IMR-90 (cell line): ENCODE data around the gene TIE1. TPM values are rescaled to one million over a fixed set of nuclear protein-coding genes. Genes with fewer than 3 reads are reported as not detected.

Experiments
- ATAC-seq: fragments of 200-7000 bp; cut with Tn5 transposase; 2 replicates; pipeline ENCODE4 v1.9.1; 2020; ENCODE audit warnings: low read depth, mild to moderate bottlenecking, moderate library complexity
- BruUV-seq: library from RNA; stranded (reverse); fragments of 400-500 nt; replicated peaks from 2 replicates; lab custom pipeline; 2021; lab: Mats Ljungman, UMichigan
- CTCF ChIA-PET: fragments of 300-600 bp; formaldehyde crosslinking; extraction: SDS; loops from one replicate; lab custom pipeline; 2021; ENCODE audit warnings: antibody characterized with exemption; lab: Yijun Ruan, JAX
- POLR2A ChIA-PET: fragments of 300-600 bp; sonication (Branson Sonifier 250); formaldehyde crosslinking; loops from one replicate; lab custom pipeline; 2022; ENCODE audit warnings: antibody characterized with exemption; ENCODE audit not compliant: unreplicated experiment; lab: Charles Lee
- DNase-seq: peaks from one replicate; pipeline ENCODE4 v3.0.0; 2013
- H2AFZ ChIP-seq: replicated peaks from 2 replicates; pipeline ENCODE3; 2013; ENCODE audit warnings: low read length, mild to moderate bottlenecking; ENCODE audit not compliant: poor library complexity
- H2AK5ac ChIP-seq: 2 replicates; pipeline ENCODE4 v1.6.1; 2013; ENCODE audit warnings: low read depth, low read length, inconsistent platforms
- H2AK9ac ChIP-seq: replicated peaks from 2 replicates; pipeline ENCODE3; 2013; ENCODE audit warnings: mild to moderate bottlenecking, low read depth, low read length, moderate library complexity; ENCODE audit not compliant: poor library complexity
- H2BK120ac ChIP-seq: 2 replicates; pipeline ENCODE4 v1.6.1; 2013; ENCODE audit warnings: low read depth, low read length, inconsistent platforms
- H2BK15ac ChIP-seq: 3 replicates; pipeline ENCODE4 v1.6.1; 2013; ENCODE audit warnings: low read depth, low read length, inconsistent platforms
- H2BK20ac ChIP-seq: 2 replicates; pipeline ENCODE4 v1.6.1; 2013; ENCODE audit warnings: low read depth, mild to moderate bottlenecking, inconsistent platforms, low read length, moderate library complexity
- H2BK5ac ChIP-seq: 2 replicates; pipeline ENCODE4 v1.6.1; 2013; ENCODE audit warnings: mild to moderate bottlenecking, low read depth, low read length, inconsistent platforms; ENCODE audit not compliant: poor library complexity, severe bottlenecking
- H3K14ac ChIP-seq: replicated peaks from 2 replicates; pipeline ENCODE4 v1.6.1; 2013; ENCODE audit warnings: low read depth, low read length, inconsistent platforms
- H3K18ac ChIP-seq: 2 replicates; pipeline ENCODE4 v1.6.1; 2013; ENCODE audit warnings: low read depth, low read length, control low read depth
- H3K23ac ChIP-seq: 2 replicates; pipeline ENCODE4 v1.6.1; 2013; ENCODE audit warnings: low read depth, low read length, inconsistent platforms
- H3K27ac ChIP-seq: 2 replicates; pipeline ENCODE4 v1.5.1; 2013; ENCODE audit warnings: mild to moderate bottlenecking, control low read depth, low read length; ENCODE audit not compliant: insufficient read depth
- H3K27me3 ChIP-seq: 2 replicates; pipeline ENCODE4 v1.6.1; 2013; ENCODE audit warnings: low read length; ENCODE audit not compliant: control insufficient read depth, insufficient read depth
- H3K36me3 ChIP-seq: 2 replicates; pipeline ENCODE4 v1.6.1; 2013; ENCODE audit warnings: low read length, mixed read lengths; ENCODE audit not compliant: control insufficient read depth, insufficient read depth
- H3K4ac ChIP-seq: 2 replicates; pipeline ENCODE4 v1.6.1; 2013; ENCODE audit warnings: low read depth, low read length, inconsistent platforms
- H3K4me1 ChIP-seq: 2 replicates; pipeline ENCODE4 v1.6.1; 2013; ENCODE audit warnings: low read length, mixed read lengths; ENCODE audit not compliant: control insufficient read depth, insufficient read depth
- H3K4me2 ChIP-seq: 2 replicates; pipeline ENCODE4 v1.6.1; 2013; ENCODE audit warnings: low read depth, mild to moderate bottlenecking, control low read depth, low read length, moderate library complexity
- H3K4me3 ChIP-seq: 2 replicates; pipeline ENCODE4 v1.5.1; 2013; ENCODE audit warnings: low read depth, mild to moderate bottlenecking, control low read depth, low read length, moderate library complexity; ENCODE audit not compliant: insufficient read depth
- H3K56ac ChIP-seq: 2 replicates; pipeline ENCODE4 v1.6.1; 2013; ENCODE audit warnings: low read length, inconsistent platforms; ENCODE audit not compliant: insufficient read depth; ENCODE audit errors: extremely low read depth
- H3K79me1 ChIP-seq, 2 experiments: 2 replicates each; pipeline ENCODE4 v1.6.1; 2013; ENCODE audit warnings: low read length in 2 of 2, inconsistent platforms in 1 of 2, low read depth in 1 of 2
- H3K9ac ChIP-seq: 2 replicates; pipeline ENCODE4 v1.6.1; 2013; ENCODE audit warnings: low read depth, low read length, control low read depth
- H3K9me1 ChIP-seq: 2 replicates; pipeline ENCODE4 v1.6.1; 2013; ENCODE audit warnings: low read length, inconsistent platforms; ENCODE audit not compliant: insufficient read depth
- H3K9me3 ChIP-seq: 2 replicates; pipeline ENCODE4 v1.6.1; 2013; ENCODE audit warnings: low read length; ENCODE audit not compliant: control insufficient read depth, insufficient read depth
- H4K20me1 ChIP-seq: 2 replicates; pipeline ENCODE4 v1.6.1; 2013; ENCODE audit warnings: low read length, inconsistent platforms; ENCODE audit not compliant: insufficient read depth
- H4K5ac ChIP-seq: 2 replicates; pipeline ENCODE4 v1.6.1; 2013; ENCODE audit warnings: mild to moderate bottlenecking, low read depth, low read length, control low read depth
- H4K8ac ChIP-seq, 2 experiments: 2 replicates each; pipeline ENCODE4 v1.6.1; 2013; ENCODE audit warnings: low read depth in 2 of 2, low read length in 2 of 2, control low read depth in 1 of 2, inconsistent platforms in 1 of 2
- H4K91ac ChIP-seq: 2 replicates; pipeline ENCODE4 v1.6.1; 2013; ENCODE audit warnings: low read depth, low read length, inconsistent platforms; ENCODE audit not compliant: insufficient read depth
- FOS ChIP-seq: fragments of 150-350 bp; IDR thresholded peaks from 2 replicates; pipeline ENCODE4 v1.6.1; 2016; ENCODE audit warnings: low read depth, low read length
- MAZ ChIP-seq: IDR thresholded peaks from 2 replicates; pipeline ENCODE4 v1.6.1; 2012; ENCODE audit warnings: low read depth, mild to moderate bottlenecking, low read length, improper control_type of control experiment, moderate library complexity, borderline replicate concordance
- POLR2A ChIP-seq: IDR thresholded peaks from 2 replicates; pipeline ENCODE4 v1.6.1; 2012; ENCODE audit warnings: mild to moderate bottlenecking, low read depth, low read length
- WGBS, 2 experiments: methylation state at CpG; one replicate each; pipeline versions ENCODE4 v1.1.5 to v1.1.7; 2013; ENCODE audit warnings: missing lambda C conversion rate in 2 of 2; ENCODE audit not compliant: insufficient read length in 1 of 2; ENCODE audit errors: extremely low coverage in 2 of 2; 5-methylcytosine and 5-hydroxymethylcytosine counted together
- dilution Hi-C: fragments of 300-500 bp; cut with HindIII; formaldehyde crosslinking; loops from one replicate; pipeline ENCODE4 v1.14.3; 2018; ENCODE audit warnings: low sequenced_read_pairs; ENCODE audit not compliant: unreplicated experiment
- in situ Hi-C: fragments of 300-500 bp; cut with MboI; formaldehyde crosslinking; loops from 3 replicates; pipeline ENCODE4 v1.14.3; 2019; ENCODE audit warnings: low sequenced_read_pairs, inconsistent platforms, mixed read lengths
- intact Hi-C: fragments of 100-400 bp; cut with micrococcal nuclease; formaldehyde crosslinking; loops from 2 replicates; pipeline ENCODE4 v1.10.0; 2022
- polyA plus RNA-seq, 3 experiments: library from polyadenylated mRNA; depleted of rRNA; stranded (reverse); fragments of >200 nt; gene quantifications; 2 replicates each; pipeline ENCODE4 v1.2.3, GENCODE V29; 2012; ENCODE audit warnings: low replicate concordance in 1 of 3
- total RNA-seq: library from RNA; depleted of rRNA; stranded (reverse); fragments of >200 nt; gene quantifications from 2 replicates; pipeline ENCODE4 v1.2.3, GENCODE V29; 2012
- TF ChIP-seq, protein P1 (sequence below): fragments of 150-350 bp; IDR thresholded peaks from 2 replicates; pipeline ENCODE4 v1.6.1; 2017; ENCODE audit warnings: mild to moderate bottlenecking, antibody characterized with exemption, low read length, low read depth

Gene TIE1
- total and polyA plus RNA-seq, 2 of the 4 experiments (the other 2 are of a cell fraction), result 2.3 to 7.5 TPM

DNA sequence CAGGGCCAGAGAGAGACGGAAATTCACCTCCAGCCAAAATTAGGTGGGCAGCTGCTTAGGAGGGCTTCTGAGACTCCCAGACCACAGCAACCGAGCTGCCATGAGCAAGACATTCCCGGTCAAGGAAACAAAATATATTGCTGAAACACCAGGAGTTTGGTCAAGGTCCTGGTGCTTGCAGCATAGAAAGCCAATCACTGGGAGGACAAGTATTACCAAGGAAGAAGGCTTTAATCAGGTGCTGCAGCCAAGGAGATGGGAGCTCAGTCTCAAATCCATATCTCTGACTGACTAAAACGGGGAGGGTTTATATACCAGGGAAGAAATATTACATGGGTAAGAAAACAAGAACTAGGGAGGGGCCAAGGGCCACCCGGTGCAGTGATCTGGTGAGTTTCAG lies 49.8 kb upstream of the TIE1 start:
- DNase-seq (no peak), ATAC-seq (no peak)
- no peak overlapping the region for H3K23ac ChIP-seq
- H3K27ac ChIP-seq, result no peak overlapping the region
- H3K36me3 ChIP-seq, result no peaks in the 10 kb centered on the region
- WGBS, 2 experiments, result 80% methylated on average over 1 of the region's 5 CpGs; no CpG with 5 or more reads in 1 of the 2 experiments
- ChIA-PET CTCF (no interaction called here), POLR2A (interaction anchor here (0.6 kb wide), 1 partner anchor 178 kb away, joined by 5 read pairs; no protein-coding TSS in a partner anchor)
- H2BK20ac ChIP-seq, result no peak overlapping the region
- no peak overlapping the region for H2BK15ac ChIP-seq
- no peak overlapping the region for H3K4me3 ChIP-seq
- H3K79me1 ChIP-seq, result no peaks in the 10 kb centered on the region
- peaks cover 38% of the 10 kb centered on the region for H3K27me3 ChIP-seq
- no peak overlapping the region for H4K5ac ChIP-seq
- H2AK5ac ChIP-seq, result no peak overlapping the region
- intact Hi-C loops, result no loop called here
- dilution Hi-C loops, result no loop called here
- H4K91ac ChIP-seq, result no peak overlapping the region
- H4K8ac ChIP-seq, result no peak overlapping the region
- BruUV-seq, result no TSS peak
- H3K14ac ChIP-seq, result no peak overlapping the region
- no peaks in the 10 kb centered on the region for H4K20me1 ChIP-seq
- no peaks in the 10 kb centered on the region for H3K4me1 ChIP-seq
- H3K18ac ChIP-seq, result no peak overlapping the region
- no peak overlapping the region for H3K9ac ChIP-seq
- peaks cover 11% of the 10 kb centered on the region for H3K9me3 ChIP-seq
- H3K4ac ChIP-seq, result no peak overlapping the region
- no peak overlapping the region for H2AFZ ChIP-seq
- no peak overlapping the region for H2AK9ac ChIP-seq
- H2BK120ac ChIP-seq, result no peak overlapping the region
- TF ChIP-seq, protein P1, sequence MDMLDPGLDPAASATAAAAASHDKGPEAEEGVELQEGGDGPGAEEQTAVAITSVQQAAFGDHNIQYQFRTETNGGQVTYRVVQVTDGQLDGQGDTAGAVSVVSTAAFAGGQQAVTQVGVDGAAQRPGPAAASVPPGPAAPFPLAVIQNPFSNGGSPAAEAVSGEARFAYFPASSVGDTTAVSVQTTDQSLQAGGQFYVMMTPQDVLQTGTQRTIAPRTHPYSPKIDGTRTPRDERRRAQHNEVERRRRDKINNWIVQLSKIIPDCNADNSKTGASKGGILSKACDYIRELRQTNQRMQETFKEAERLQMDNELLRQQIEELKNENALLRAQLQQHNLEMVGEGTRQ, result no peak
- TF ChIP-seq FOS (no peak), POLR2A (no peak), MAZ (no peak)
- no peak overlapping the region for H2BK5ac ChIP-seq
- H3K56ac ChIP-seq, result no peak overlapping the region
- H3K4me2 ChIP-seq, result no peak overlapping the region
- no peaks in the 10 kb centered on the region for H3K9me1 ChIP-seq
- in situ Hi-C loops, result no loop called here
